HL-60 (cell line): Measurements from ENCODE around the gene AADACL3.

Experiments used
- GABPA ChIP-seq: IDR thresholded peaks from 2 replicates; pipeline ENCODE4 v1.6.1; 2012; ENCODE audit warnings: low read depth
- POLR2AphosphoS5 ChIP-seq: IDR thresholded peaks from 2 replicates; pipeline ENCODE4 v1.6.1; 2012; ENCODE audit warnings: low read depth
- REST ChIP-seq: IDR thresholded peaks from 2 replicates; pipeline ENCODE4 v1.6.1; 2012; ENCODE audit warnings: low read depth; ENCODE audit not compliant: insufficient replicate concordance
- SPI1 ChIP-seq: IDR thresholded peaks from 2 replicates; pipeline ENCODE4 v1.6.1; 2012; ENCODE audit warnings: low read depth, mild to moderate bottlenecking, borderline replicate concordance
- TF ChIP-seq, protein P1 (sequence below): IDR thresholded peaks from one replicate; pipeline ENCODE4 v1.5.1; 2011; ENCODE audit warnings: low read length, control low read depth, inconsistent platforms; ENCODE audit not compliant: insufficient read depth

DNA sequence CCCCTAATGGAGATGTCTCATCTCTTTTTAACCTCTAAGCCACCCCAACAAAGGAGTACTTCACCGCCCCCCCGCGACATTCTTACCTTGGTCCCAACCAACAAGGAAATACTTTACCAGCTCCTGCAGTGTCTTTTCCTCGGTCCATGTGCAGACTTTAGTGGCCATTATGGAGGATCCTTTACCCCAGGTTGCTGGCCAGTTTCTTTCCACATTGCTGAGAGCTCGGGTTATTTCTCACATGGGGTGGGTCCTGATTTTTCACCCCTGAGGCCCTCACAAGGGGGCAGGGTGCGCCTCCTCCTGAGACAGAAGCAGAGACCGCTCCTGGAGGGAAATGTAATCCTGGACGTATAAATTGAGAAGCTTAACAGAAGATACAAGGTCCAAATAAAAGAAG lies 3.0 kb upstream of the AADACL3 start:
- TF ChIP-seq, protein P1, sequence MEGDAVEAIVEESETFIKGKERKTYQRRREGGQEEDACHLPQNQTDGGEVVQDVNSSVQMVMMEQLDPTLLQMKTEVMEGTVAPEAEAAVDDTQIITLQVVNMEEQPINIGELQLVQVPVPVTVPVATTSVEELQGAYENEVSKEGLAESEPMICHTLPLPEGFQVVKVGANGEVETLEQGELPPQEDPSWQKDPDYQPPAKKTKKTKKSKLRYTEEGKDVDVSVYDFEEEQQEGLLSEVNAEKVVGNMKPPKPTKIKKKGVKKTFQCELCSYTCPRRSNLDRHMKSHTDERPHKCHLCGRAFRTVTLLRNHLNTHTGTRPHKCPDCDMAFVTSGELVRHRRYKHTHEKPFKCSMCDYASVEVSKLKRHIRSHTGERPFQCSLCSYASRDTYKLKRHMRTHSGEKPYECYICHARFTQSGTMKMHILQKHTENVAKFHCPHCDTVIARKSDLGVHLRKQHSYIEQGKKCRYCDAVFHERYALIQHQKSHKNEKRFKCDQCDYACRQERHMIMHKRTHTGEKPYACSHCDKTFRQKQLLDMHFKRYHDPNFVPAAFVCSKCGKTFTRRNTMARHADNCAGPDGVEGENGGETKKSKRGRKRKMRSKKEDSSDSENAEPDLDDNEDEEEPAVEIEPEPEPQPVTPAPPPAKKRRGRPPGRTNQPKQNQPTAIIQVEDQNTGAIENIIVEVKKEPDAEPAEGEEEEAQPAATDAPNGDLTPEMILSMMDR, result no peak
- no peak for TF ChIP-seq POLR2AphosphoS5
- no peak for TF ChIP-seq REST
- no peak for TF ChIP-seq GABPA
- TF ChIP-seq SPI1, result no peak
